GM12878 (cell line): Measurements from ENCODE around the gene UMOD. TPM values are rescaled to one million over a fixed set of nuclear protein-coding genes. Genes with fewer than 3 reads are reported as not detected.

Source experiments
- ATAC-seq: fragments of 200-7000 bp; cut with Tn5 transposase; 3 replicates; pipeline ENCODE4 v1.9.1; 2020; ENCODE audit warnings: mild to moderate bottlenecking, moderate library complexity
- BruUV-seq: library from RNA; stranded (reverse); fragments of 400-500 nt; replicated peaks from 2 replicates; lab custom pipeline; 2021; lab: Mats Ljungman, UMichigan
- CTCF ChIA-PET: fragments of 300-600 bp; sonication (Branson Sonifier 250); formaldehyde crosslinking; extraction: SDS; loops from one replicate; lab custom pipeline; 2021; ENCODE audit warnings: inconsistent platforms; lab: Yijun Ruan, JAX
- POLR2A ChIA-PET: fragments of 350-600 bp; formaldehyde crosslinking; extraction: SDS; loops from one replicate; lab custom pipeline; 2021; ENCODE audit warnings: inconsistent platforms; lab: Charles Lee
- RAD21 ChIA-PET: fragments of 300-600 bp; sonication (Branson Sonifier 250); formaldehyde crosslinking; loops from one replicate; lab custom pipeline; 2023; ENCODE audit warnings: antibody characterized with exemption; ENCODE audit not compliant: unreplicated experiment; lab: Charles Lee
- SMC1A ChIA-PET: fragments of 300-600 bp; sonication (Branson Sonifier 250); formaldehyde crosslinking; loops from one replicate; lab custom pipeline; 2023; ENCODE audit not compliant: unreplicated experiment, uncharacterized antibody; lab: Charles Lee
- DNase-seq: peaks from one replicate; pipeline ENCODE4 v3.0.0-alpha.2; 2011; ENCODE audit warnings: low read depth, low spot score
- FAIRE-seq: peaks from 3 replicates; lab custom pipeline; 2011; peaks lifted over from hg19 to GRCh38; lab: Jason Lieb, UNC
- H2AFZ ChIP-seq: 2 replicates; pipeline ENCODE4 v1.6.0; 2011; ENCODE audit warnings: low read depth, low read length, control low read depth; ENCODE audit not compliant: control insufficient read depth
- H3K27ac ChIP-seq: 2 replicates; pipeline ENCODE4 v1.5.1; 2011; ENCODE audit warnings: control low read depth; ENCODE audit not compliant: control insufficient read depth, insufficient read depth
- H3K27me3 ChIP-seq, 2 experiments: replicated peaks in 1 of 2; 2 replicates each; pipeline versions ENCODE4 v1.6.0 to v1.6.1; 2011; ENCODE audit warnings: low read length in 1 of 2; ENCODE audit not compliant: control insufficient read depth in 2 of 2, insufficient read depth in 2 of 2
- H3K36me3 ChIP-seq, 2 experiments: 2 replicates each; pipeline ENCODE4 v1.5.1; 2011; ENCODE audit warnings: low read length in 1 of 2; ENCODE audit not compliant: control insufficient read depth in 2 of 2, insufficient read depth in 2 of 2
- H3K4me1 ChIP-seq: 2 replicates; pipeline ENCODE4 v1.6.1; 2011; ENCODE audit warnings: mild to moderate bottlenecking, low read length, moderate library complexity, mixed read lengths; ENCODE audit not compliant: control insufficient read depth, insufficient read depth
- H3K4me2 ChIP-seq: 2 replicates; pipeline ENCODE4 v1.6.0; 2011; ENCODE audit warnings: control low read depth; ENCODE audit not compliant: control insufficient read depth, insufficient read depth
- H3K4me3 ChIP-seq: fragments of 200-600 bp; sonication (generic); 2 replicates; pipeline ENCODE4 v1.5.1; 2016
- H3K79me2 ChIP-seq: 2 replicates; pipeline ENCODE4 v1.6.0; 2011; ENCODE audit warnings: low read length; ENCODE audit not compliant: control insufficient read depth, insufficient read depth
- H3K9ac ChIP-seq: 2 replicates; pipeline ENCODE4 v1.8.0; 2011; ENCODE audit warnings: low read length, control low read depth, mixed read lengths; ENCODE audit not compliant: control insufficient read depth, insufficient read depth
- H3K9me3 ChIP-seq: replicated peaks from 3 replicates; pipeline ENCODE4 v1.5.1; 2011; ENCODE audit warnings: mild to moderate bottlenecking, low read length; ENCODE audit not compliant: control insufficient read depth, insufficient read depth
- H4K20me1 ChIP-seq: 2 replicates; pipeline ENCODE4 v1.6.0; 2011; ENCODE audit not compliant: control insufficient read depth, insufficient read depth
- ATF2 ChIP-seq: IDR thresholded peaks from 2 replicates; pipeline ENCODE4 v1.6.1; 2012; ENCODE audit warnings: low read length, inconsistent platforms
- BMI1 ChIP-seq: fragments of 450-650 bp; IDR thresholded peaks from 2 replicates; pipeline ENCODE4 v1.6.1; 2016; ENCODE audit warnings: mild to moderate bottlenecking, moderate library complexity, borderline replicate concordance
- CEBPB ChIP-seq, 2 experiments: fragments of 150-350 bp in 1 of 2; IDR thresholded peaks; 2 replicates each; pipeline ENCODE4 v1.6.1; 2012 to 2014; ENCODE audit warnings: low read depth in 2 of 2, low read length in 2 of 2, borderline replicate concordance in 1 of 2, inconsistent platforms in 1 of 2
- CTCF ChIP-seq, 3 experiments: IDR thresholded peaks in 2 of 3; conservative IDR thresholded peaks in 1 of 3; 2 replicates each; pipeline ENCODE4 v1.5.1; 2011; ENCODE audit warnings: low read depth in 3 of 3, low read length in 3 of 3, mild to moderate bottlenecking in 3 of 3, control low read depth in 2 of 3, moderate library complexity in 2 of 3, inconsistent platforms in 1 of 3, mixed read lengths in 1 of 3; ENCODE audit not compliant: control insufficient read depth in 2 of 3, insufficient read depth in 1 of 3; ENCODE audit errors: extremely low read depth in 1 of 3
- KDM1A ChIP-seq: fragments of 200-600 bp; sonication (generic); IDR thresholded peaks from 2 replicates; pipeline ENCODE4 v1.6.1; 2016; ENCODE audit warnings: borderline replicate concordance
- MEF2A ChIP-seq: IDR thresholded peaks from 2 replicates; pipeline ENCODE4 v1.6.1; 2011; ENCODE audit warnings: low read depth, mild to moderate bottlenecking, low read length, moderate library complexity; ENCODE audit not compliant: insufficient read depth
- NFYA ChIP-seq: IDR thresholded peaks from 2 replicates; pipeline ENCODE4 v1.6.1; 2011; ENCODE audit warnings: low read depth, mild to moderate bottlenecking, low read length, improper control_type of control experiment, borderline replicate concordance
- RAD21 ChIP-seq: IDR thresholded peaks from 2 replicates; pipeline ENCODE4 v1.6.1; 2011; ENCODE audit warnings: mild to moderate bottlenecking, low read depth, low read length, moderate library complexity; ENCODE audit not compliant: insufficient read depth
- RCOR1 ChIP-seq: conservative IDR thresholded peaks from 2 replicates; pipeline ENCODE4 v1.6.1; 2012; ENCODE audit warnings: low read depth, low read length, improper control_type of control experiment
- SMC3 ChIP-seq: IDR thresholded peaks from 2 replicates; pipeline ENCODE4 v1.6.1; 2011; ENCODE audit warnings: low read length, improper control_type of control experiment, borderline replicate concordance
- SUPT20H ChIP-seq: IDR thresholded peaks from 2 replicates; pipeline ENCODE4 v1.6.1; 2011; ENCODE audit warnings: low read depth, mild to moderate bottlenecking, low read length, moderate library complexity, borderline replicate concordance; ENCODE audit not compliant: control insufficient read depth
- TCF3 ChIP-seq: IDR thresholded peaks from 2 replicates; pipeline ENCODE4 v1.6.1; 2012; ENCODE audit warnings: low read depth, mild to moderate bottlenecking, low read length, borderline replicate concordance; ENCODE audit not compliant: insufficient read depth
- ZNF217 ChIP-seq: fragments of 450-650 bp; IDR thresholded peaks from 2 replicates; pipeline ENCODE4 v1.6.1; 2017; ENCODE audit warnings: antibody characterized with exemption, mild to moderate bottlenecking
- ZNF592 ChIP-seq: fragments of 450-650 bp; IDR thresholded peaks from 2 replicates; pipeline ENCODE4 v1.6.1; 2017; ENCODE audit warnings: mild to moderate bottlenecking, moderate library complexity
- WGBS: methylation state at CpG from one replicate; pipeline ENCODE4 v1.1.6; 2016; ENCODE audit warnings: low lambda C conversion rate; ENCODE audit not compliant: insufficient replicate concordance, insufficient coverage; ENCODE audit errors: missing lambda C conversion rate; 5-methylcytosine and 5-hydroxymethylcytosine counted together
- in situ Hi-C: fragments of 300-500 bp; cut with MboI; formaldehyde crosslinking; loops from 9 replicates; pipeline ENCODE4 v1.14.3; 2018; ENCODE audit warnings: mixed read lengths
- intact Hi-C: fragments of 100-400 bp; cut with micrococcal nuclease; formaldehyde crosslinking; loops from one replicate; pipeline ENCODE4 v1.14.2; 2022; ENCODE audit not compliant: unreplicated experiment
- polyA plus RNA-seq, 11 experiments: library from polyadenylated mRNA; depleted of rRNA in 4 of 11; unstranded in 6 of 11; stranded (reverse) in 5 of 11; fragments of >200 nt; fragmentation: Nextera tagmentation in 4 of 11; fragmentation: Illumina TruSeq in 1 of 11; extraction: Ambion mirVana in 4 of 11; extraction: Trizol in 1 of 11; gene quantifications; 1 replicate in 1 of 11; 2 replicates in 10 of 11; pipeline versions ENCODE4 v1.2.1 to v1.2.3, GENCODE V29; 2011 to 2016; ENCODE audit warnings: inconsistent platforms in 2 of 11, missing spikeins in 2 of 11, low read depth in 1 of 11
- total RNA-seq, 4 experiments: library from RNA; depleted of rRNA in 3 of 4; stranded (reverse); fragments of >200 nt in 3 of 4; fragmentation: Illumina TruSeq in 1 of 4; extraction: Trizol in 1 of 4; gene quantifications; 2 replicates each; pipeline versions ENCODE4 v1.2.1 to v1.2.3, GENCODE V29; 2013 to 2021

The UMOD gene
- total and polyA plus RNA-seq, 10 of the 15 experiments (the other 5 are each of a cell fraction or from before 2014, with no cell fraction given), result not detected

- intact Hi-C loops, result loop anchor here (1.0 to 10.0 kb wide), 4 partner anchors 83 to 485 kb away; no protein-coding TSS in a partner anchor
- TF ChIP-seq CEBPB (IDR thresholded peaks at IDR 0.05; ENCODE audit: borderline replicate concordance in 1 of 2, low read depth in 2 of 2, low read length in 2 of 2) (no peak), CTCF (IDR thresholded peaks at IDR 0.05 in 2 of 3, conservative IDR thresholded peaks at IDR 0.05 in 1 of 3; ENCODE audit: control insufficient read depth in 2 of 3, extremely low read depth in 1 of 3, insufficient read depth in 1 of 3, low read depth in 3 of 3, low read length in 3 of 3) (peak; percentile 79 to 87 (median 80)), BMI1 (no peak), MEF2A (no peak), SMC3 (peak; percentile 64), NFYA (no peak), KDM1A (no peak), SUPT20H (no peak), ATF2 (no peak), RCOR1 (no peak), ZNF217 (no peak), ZNF592 (no peak), RAD21 (peak; percentile 77), TCF3 (no peak)
- TF ChIP-seq, all 136 proteins: peak for 3
- no peaks in the 10 kb centered on the region for H3K9me3 ChIP-seq
- in situ Hi-C loops, result loop anchor here (5.0 kb wide), 1 partner anchor 476 kb away; no protein-coding TSS in a partner anchor
- FAIRE-seq (no peak), DNase-seq (no peak), ATAC-seq (peak; percentile 94)
- H3K4me1 ChIP-seq, result no peaks in the 10 kb centered on the region
- ChIA-PET POLR2A (no interaction called here), SMC1A (interaction anchor here (0.6 to 5.2 kb wide), 7 partner anchors 11 to 484 kb away, joined by 3 to 66 read pairs (median 5); no protein-coding TSS in a partner anchor), CTCF (interaction anchor here (0.5 to 6.4 kb wide), 13 partner anchors 9 to 580 kb away, joined by 3 to 137 read pairs (median 4); no protein-coding TSS in a partner anchor), RAD21 (interaction anchor here (0.7 to 5.7 kb wide), 6 partner anchors 10 to 484 kb away, joined by 3 to 58 read pairs (median 14); no protein-coding TSS in a partner anchor)
- no peak overlapping the region for H2AFZ ChIP-seq
- BruUV-seq, result no TSS peak
- H3K4me2 ChIP-seq, result no peak overlapping the region
- no peaks in the 10 kb centered on the region for H3K27me3 ChIP-seq
- WGBS, result 20% methylated on average over 8 of the region's 11 CpGs
- H4K20me1 ChIP-seq, result no peaks in the 10 kb centered on the region
- H3K4me3 ChIP-seq, result no peak overlapping the region
- H3K36me3 ChIP-seq, result no peaks in the 10 kb centered on the region
- H3K27ac ChIP-seq, result no peak overlapping the region
- no peak overlapping the region for H3K9ac ChIP-seq
- H3K79me2 ChIP-seq, result no peaks in the 10 kb centered on the region
Measured at GRCh38 chr16:20383106-20384029, 30.9 kb upstream of the UMOD start.
